GM12878 (cell line): ENCODE data around the gene SYNCRIP. TPM values are rescaled to one million over a fixed set of nuclear protein-coding genes. Genes with fewer than 3 reads are reported as not detected.

Source experiments
- BCL11A ChIP-seq: IDR thresholded peaks from 2 replicates; pipeline ENCODE4 v1.6.1; 2011; ENCODE audit warnings: low read depth, low read length
- BRCA1 ChIP-seq: IDR thresholded peaks from 2 replicates; pipeline ENCODE4 v1.6.1; 2011; ENCODE audit warnings: low read depth, low read length, improper control_type of control experiment
- CBX5 ChIP-seq: sonication (generic); IDR thresholded peaks from 2 replicates; pipeline ENCODE4 v1.6.1; 2016; ENCODE audit warnings: low read depth, moderate library complexity, mild to moderate bottlenecking, inconsistent platforms
- CHD1 ChIP-seq: IDR thresholded peaks from 2 replicates; pipeline ENCODE4 v1.6.1; 2012; ENCODE audit warnings: low read depth, low read length, improper control_type of control experiment
- DPF2 ChIP-seq: fragments of 450-650 bp; IDR thresholded peaks from 2 replicates; pipeline ENCODE4 v1.6.1; 2017; ENCODE audit warnings: mild to moderate bottlenecking
- HSF1 ChIP-seq: fragments of 150-350 bp; IDR thresholded peaks from 2 replicates; pipeline ENCODE4 v1.6.1; 2014; ENCODE audit warnings: mild to moderate bottlenecking, low read depth, low read length
- KAT2A ChIP-seq: conservative IDR thresholded peaks from 2 replicates; pipeline ENCODE4 v1.6.1; 2011; ENCODE audit warnings: low read depth, low read length; ENCODE audit not compliant: control insufficient read depth
- NKRF ChIP-seq: fragments of 450-650 bp; conservative IDR thresholded peaks from 2 replicates; pipeline ENCODE4 v1.6.1; 2017; ENCODE audit warnings: mild to moderate bottlenecking, moderate library complexity
- NRF1 ChIP-seq: conservative IDR thresholded peaks from 2 replicates; pipeline ENCODE4 v1.6.1; 2011; ENCODE audit warnings: mild to moderate bottlenecking, low read depth, low read length, improper control_type of control experiment
- PAX8 ChIP-seq: fragments of 450-650 bp; IDR thresholded peaks from 2 replicates; pipeline ENCODE4 v1.6.1; 2017; ENCODE audit warnings: mild to moderate bottlenecking, moderate library complexity
- PML ChIP-seq: IDR thresholded peaks from 2 replicates; pipeline ENCODE4 v1.6.1; 2012; ENCODE audit warnings: low read length, inconsistent platforms
- POU2F2 ChIP-seq: IDR thresholded peaks from 3 replicates; pipeline ENCODE4 v1.6.1; 2011; ENCODE audit warnings: low read depth, mild to moderate bottlenecking, low read length, borderline replicate concordance
- PRDM15 ChIP-seq: fragments of 450-650 bp; formaldehyde crosslinking; IDR thresholded peaks from 2 replicates; pipeline ENCODE4 v1.4.0; 2020; ENCODE audit warnings: mild to moderate bottlenecking, moderate library complexity
- RB1 ChIP-seq: fragments of 450-650 bp; formaldehyde crosslinking; IDR thresholded peaks from 2 replicates; pipeline ENCODE4 v1.6.1; 2017; ENCODE audit warnings: mild to moderate bottlenecking, borderline replicate concordance
- SIX5 ChIP-seq: IDR thresholded peaks from 2 replicates; pipeline ENCODE4 v1.6.1; 2011; ENCODE audit warnings: mild to moderate bottlenecking, low read depth, low read length, moderate library complexity; ENCODE audit not compliant: severe bottlenecking
- SMAD5 ChIP-seq: IDR thresholded peaks from 2 replicates; pipeline ENCODE4 v1.6.1; 2016; ENCODE audit warnings: antibody characterized with exemption, low read depth
- SUPT20H ChIP-seq: IDR thresholded peaks from 2 replicates; pipeline ENCODE4 v1.6.1; 2011; ENCODE audit warnings: low read depth, mild to moderate bottlenecking, low read length, moderate library complexity, borderline replicate concordance; ENCODE audit not compliant: control insufficient read depth
- TCF3 ChIP-seq: IDR thresholded peaks from 2 replicates; pipeline ENCODE4 v1.6.1; 2012; ENCODE audit warnings: low read depth, mild to moderate bottlenecking, low read length, borderline replicate concordance; ENCODE audit not compliant: insufficient read depth
- ZBED1 ChIP-seq: IDR thresholded peaks from 2 replicates; pipeline ENCODE4 v1.6.1; 2016; ENCODE audit warnings: borderline replicate concordance
- ZBTB4 ChIP-seq: fragments of 450-650 bp; formaldehyde crosslinking; IDR thresholded peaks from 2 replicates; pipeline ENCODE4 v1.4.0; 2022; ENCODE audit warnings: mild to moderate bottlenecking, moderate library complexity
- polyA plus RNA-seq, 11 experiments: library from polyadenylated mRNA; depleted of rRNA in 4 of 11; unstranded in 6 of 11; stranded (reverse) in 5 of 11; fragments of >200 nt; fragmentation: Nextera tagmentation in 4 of 11; fragmentation: Illumina TruSeq in 1 of 11; extraction: Ambion mirVana in 4 of 11; extraction: Trizol in 1 of 11; gene quantifications; 1 replicate in 1 of 11; 2 replicates in 10 of 11; pipeline versions ENCODE4 v1.2.1 to v1.2.3, GENCODE V29; 2011 to 2016; ENCODE audit warnings: inconsistent platforms in 2 of 11, missing spikeins in 2 of 11, low read depth in 1 of 11
- total RNA-seq, 4 experiments: library from RNA; depleted of rRNA in 3 of 4; stranded (reverse); fragments of >200 nt in 3 of 4; fragmentation: Illumina TruSeq in 1 of 4; extraction: Trizol in 1 of 4; gene quantifications; 2 replicates each; pipeline versions ENCODE4 v1.2.1 to v1.2.3, GENCODE V29; 2013 to 2021

Gene SYNCRIP
- total and polyA plus RNA-seq, 10 of the 15 experiments (the other 5 are each of a cell fraction or from before 2014, with no cell fraction given): 28.4 to 255 (median 131) TPM

GRCh38 chr6:85643537-85644278 lies 1.0 kb upstream of the SYNCRIP start (continued):
- no peak for TF ChIP-seq ZBTB4
- TF ChIP-seq BCL11A: peak; percentile 75; the same call in 1 of the 2 replicates
- peak; percentile 85 for TF ChIP-seq NKRF
- TF ChIP-seq HSF1: no peak
- TF ChIP-seq PAX8: no peak
- peak; percentile 90 for TF ChIP-seq DPF2
- 0 out of 2 replicates have a peak, but pooled peaks have one; percentile 78 for TF ChIP-seq RB1
- peak; percentile 91 for TF ChIP-seq CBX5
- peak; percentile 43; the same call in 1 of the 3 replicates for TF ChIP-seq POU2F2
- no peak for TF ChIP-seq SIX5
- TF ChIP-seq PRDM15: no peak
- TF ChIP-seq SMAD5: peak; percentile 73; the same call in 1 of the 2 replicates
- TF ChIP-seq BRCA1: no peak
- TF ChIP-seq SUPT20H: no peak
- no peak for TF ChIP-seq CHD1
- TF ChIP-seq ZBED1: peak; percentile 90; the same call in 1 of the 2 replicates
- no peak for TF ChIP-seq TCF3
- TF ChIP-seq NRF1: no peak
- no peak for TF ChIP-seq KAT2A
- peak; percentile 84 for TF ChIP-seq PML
